NB4 (cell line): ENCODE measurements around the gene PSMD13.

Experiments
- CTCF ChIP-seq: IDR thresholded peaks from one replicate; pipeline ENCODE4 v1.5.1; 2012; ENCODE audit warnings: low read depth, low read length
- MAX ChIP-seq: IDR thresholded peaks from 2 replicates; pipeline ENCODE4 v1.6.1; 2011; ENCODE audit warnings: low read depth, low read length
- POLR2A ChIP-seq: IDR thresholded peaks from 2 replicates; pipeline ENCODE4 v1.6.1; 2011; ENCODE audit warnings: mild to moderate bottlenecking; ENCODE audit not compliant: insufficient read length; ENCODE audit errors: extremely low read depth

- TF ChIP-seq CTCF = no peak
- no peak for TF ChIP-seq POLR2A
- no peak for TF ChIP-seq MAX
Observed at GRCh38 chr11:255816-256215, 19.0 kb downstream of the PSMD13 start.
